DOHH2 (cell line): ENCODE results near the gene C20orf96.

ENCODE experiments used
- CTCF ChIP-seq: fragments of 200-600 bp; sonication (generic); IDR thresholded peaks from one replicate; pipeline ENCODE4 v1.5.1; 2014; ENCODE audit warnings: antibody characterized with exemption, mild to moderate bottlenecking, low read depth, low read length; ENCODE audit not compliant: poor library complexity, severe bottlenecking
- EZH2phosphoT487 ChIP-seq: fragments of 200-600 bp; sonication (generic); IDR thresholded peaks from 2 replicates; pipeline ENCODE4 v1.6.1; 2017; ENCODE audit warnings: borderline replicate concordance, mild to moderate bottlenecking, antibody characterized with exemption, low read length, moderate library complexity, mixed read lengths

- TF ChIP-seq CTCF (no peak), EZH2phosphoT487 (no peak)
These were observed 39.3 kb upstream of the C20orf96 start for GRCh38 chr20:329851-330232.
